Hepatocyte (in vitro differentiated cells): Measurements from ENCODE around the gene COX19. TPM values are rescaled to one million over a fixed set of nuclear protein-coding genes. Genes with fewer than 3 reads are reported as not detected.

Experiments used
- DNase-seq: peaks from one replicate; pipeline ENCODE4 v3.0.0-alpha.2; 2016; ENCODE audit warnings: low spot score
- H2AFZ ChIP-seq: fragments of 200-600 bp; sonication (generic); 2 replicates; pipeline ENCODE4 v1.6.0; 2016; ENCODE audit warnings: antibody characterized with exemption, mild to moderate bottlenecking
- H3K27ac ChIP-seq: fragments of 200-600 bp; sonication (generic); 2 replicates; pipeline ENCODE4 v1.5.1; 2016; ENCODE audit warnings: mild to moderate bottlenecking
- H3K27me3 ChIP-seq: fragments of 200-600 bp; sonication (generic); 2 replicates; pipeline ENCODE4 v1.6.1; 2016
- H3K36me3 ChIP-seq: fragments of 200-600 bp; sonication (generic); replicated peaks from 2 replicates; pipeline ENCODE4 v1.5.1; 2016; ENCODE audit warnings: low read depth; ENCODE audit not compliant: insufficient read depth
- H3K4me1 ChIP-seq: fragments of 200-600 bp; sonication (generic); 2 replicates; pipeline ENCODE4 v1.5.1; 2016; ENCODE audit warnings: mild to moderate bottlenecking, moderate library complexity; ENCODE audit not compliant: insufficient read depth
- H3K4me2 ChIP-seq: fragments of 200-600 bp; sonication (generic); 2 replicates; pipeline ENCODE4 v1.6.0; 2016
- H3K4me3 ChIP-seq: fragments of 200-600 bp; sonication (generic); 2 replicates; pipeline ENCODE4 v1.5.1; 2016; ENCODE audit warnings: mild to moderate bottlenecking
- H3K79me2 ChIP-seq: fragments of 200-600 bp; sonication (generic); 2 replicates; pipeline ENCODE4 v1.6.0; 2017; ENCODE audit warnings: mild to moderate bottlenecking
- H3K9me2 ChIP-seq: fragments of 200-600 bp; sonication (generic); replicated peaks from 2 replicates; pipeline ENCODE4 v1.6.0; 2017; ENCODE audit warnings: mild to moderate bottlenecking; ENCODE audit not compliant: insufficient read depth
- H3K9me3 ChIP-seq: fragments of 200-600 bp; sonication (generic); 2 replicates; pipeline ENCODE4 v1.5.1; 2016; ENCODE audit warnings: low read depth, mild to moderate bottlenecking
- H4K20me1 ChIP-seq: fragments of 200-600 bp; sonication (generic); 2 replicates; pipeline ENCODE4 v1.6.0; 2016; ENCODE audit warnings: mild to moderate bottlenecking; ENCODE audit not compliant: insufficient read depth, poor library complexity, severe bottlenecking
- CTCF ChIP-seq: fragments of 200-600 bp; sonication (generic); IDR thresholded peaks from 2 replicates; pipeline ENCODE4 v1.5.1; 2016; ENCODE audit warnings: antibody characterized with exemption, mild to moderate bottlenecking; ENCODE audit not compliant: poor library complexity
- EZH2 ChIP-seq: fragments of 200-600 bp; sonication (generic); IDR thresholded peaks from 2 replicates; pipeline ENCODE4 v1.6.1; 2016; ENCODE audit warnings: antibody characterized with exemption, mild to moderate bottlenecking, borderline replicate concordance
- EZH2phosphoT487 ChIP-seq: fragments of 200-600 bp; sonication (generic); IDR thresholded peaks from one replicate; pipeline ENCODE4 v1.6.1; 2018; ENCODE audit warnings: antibody characterized with exemption, mild to moderate bottlenecking, low read depth, moderate library complexity; ENCODE audit not compliant: unreplicated experiment, severe bottlenecking
- WGBS: methylation state at CpG from one replicate; pipeline ENCODE4 v1.1.6; 2016; ENCODE audit warnings: low lambda C conversion rate; ENCODE audit errors: missing lambda C conversion rate; 5-methylcytosine and 5-hydroxymethylcytosine counted together
- polyA plus RNA-seq: library from polyadenylated mRNA; unstranded; fragments of >200 nt; fragmentation: Nextera tagmentation; extraction: Ambion mirVana; gene quantifications from 2 replicates; pipeline ENCODE4 v1.2.1, GENCODE V29; 2016
- total RNA-seq: library from RNA; depleted of rRNA; stranded (reverse); fragments of >200 nt; gene quantifications from 2 replicates; pipeline ENCODE4 v1.2.3, GENCODE V29; 2014

Gene COX19
- total and polyA plus RNA-seq, 2 experiments from 2014 or later: 11.6 to 18.9 TPM

GRCh38 chr7:972676-973309, 2.6 kb downstream of the COX19 start:
- Histone ChIP-seq H3K36me3 (no peaks in the 10 kb centered on the region), H3K79me2 (peaks cover 63% of the 10 kb centered on the region), H2AFZ (no peak overlapping the region), H3K27me3 (no peaks in the 10 kb centered on the region), H4K20me1 (peaks cover 24% of the 10 kb centered on the region), H3K9me3 (no peaks in the 10 kb centered on the region), H3K4me1 (peaks cover 27% of the 10 kb centered on the region), H3K27ac (peak overlapping the region; percentile 99), H3K9me2 (no peaks in the 10 kb centered on the region), H3K4me3 (no peak overlapping the region), H3K4me2 (peak overlapping the region; percentile 94)
- DNase-seq: no peak
- 77% methylated on average over 10 of the region's 10 CpGs for WGBS
- TF ChIP-seq CTCF: no peak
- TF ChIP-seq EZH2: no peak
- TF ChIP-seq EZH2phosphoT487: no peak

GRCh38 chr7:972110-972509, 3.2 kb downstream of the COX19 start:
- TF ChIP-seq CTCF (no peak), EZH2 (no peak), EZH2phosphoT487 (no peak)
- H3K9me2 ChIP-seq: no peaks in the 10 kb centered on the region
- DNase-seq: no peak
- no peak overlapping the region for H2AFZ ChIP-seq
- H3K27me3 ChIP-seq: no peaks in the 10 kb centered on the region
- 93% methylated on average over 12 of the region's 12 CpGs for WGBS
- H4K20me1 ChIP-seq: peaks cover 24% of the 10 kb centered on the region
- H3K4me3 ChIP-seq: no peak overlapping the region
- H3K9me3 ChIP-seq: no peaks in the 10 kb centered on the region
- peaks cover 27% of the 10 kb centered on the region for H3K4me1 ChIP-seq
- H3K4me2 ChIP-seq: peak overlapping the region; percentile 52
- peak overlapping the region; percentile 56 for H3K27ac ChIP-seq
- peaks cover 63% of the 10 kb centered on the region for H3K79me2 ChIP-seq
- no peaks in the 10 kb centered on the region for H3K36me3 ChIP-seq

- Histone ChIP-seq H3K9me2 (no peaks in the 10 kb centered on the region), H3K4me1 (peaks cover 17% of the 10 kb centered on the region), H3K27me3 (no peaks in the 10 kb centered on the region), H3K4me2 (no peak overlapping the region), H4K20me1 (peaks cover 24% of the 10 kb centered on the region), H3K4me3 (no peak overlapping the region), H2AFZ (no peak overlapping the region), H3K36me3 (no peaks in the 10 kb centered on the region), H3K27ac (peak overlapping the region; percentile 56), H3K79me2 (peaks cover 62% of the 10 kb centered on the region), H3K9me3 (no peaks in the 10 kb centered on the region)
- DNase-seq: no peak
- 95% methylated on average over 6 of the region's 6 CpGs for WGBS
- TF ChIP-seq EZH2phosphoT487: no peak
- no peak for TF ChIP-seq CTCF
- TF ChIP-seq EZH2: no peak
Observed at GRCh38 chr7:970744-971143, 4.6 kb downstream of the COX19 start.
